Femur (tissue), 1 donor: ENCODE data around the gene NCOA5.

Source experiments
- DNase-seq: peaks from one replicate; pipeline ENCODE4 v3.0.0-alpha.2; 2017

NCOA5 gene

DNA sequence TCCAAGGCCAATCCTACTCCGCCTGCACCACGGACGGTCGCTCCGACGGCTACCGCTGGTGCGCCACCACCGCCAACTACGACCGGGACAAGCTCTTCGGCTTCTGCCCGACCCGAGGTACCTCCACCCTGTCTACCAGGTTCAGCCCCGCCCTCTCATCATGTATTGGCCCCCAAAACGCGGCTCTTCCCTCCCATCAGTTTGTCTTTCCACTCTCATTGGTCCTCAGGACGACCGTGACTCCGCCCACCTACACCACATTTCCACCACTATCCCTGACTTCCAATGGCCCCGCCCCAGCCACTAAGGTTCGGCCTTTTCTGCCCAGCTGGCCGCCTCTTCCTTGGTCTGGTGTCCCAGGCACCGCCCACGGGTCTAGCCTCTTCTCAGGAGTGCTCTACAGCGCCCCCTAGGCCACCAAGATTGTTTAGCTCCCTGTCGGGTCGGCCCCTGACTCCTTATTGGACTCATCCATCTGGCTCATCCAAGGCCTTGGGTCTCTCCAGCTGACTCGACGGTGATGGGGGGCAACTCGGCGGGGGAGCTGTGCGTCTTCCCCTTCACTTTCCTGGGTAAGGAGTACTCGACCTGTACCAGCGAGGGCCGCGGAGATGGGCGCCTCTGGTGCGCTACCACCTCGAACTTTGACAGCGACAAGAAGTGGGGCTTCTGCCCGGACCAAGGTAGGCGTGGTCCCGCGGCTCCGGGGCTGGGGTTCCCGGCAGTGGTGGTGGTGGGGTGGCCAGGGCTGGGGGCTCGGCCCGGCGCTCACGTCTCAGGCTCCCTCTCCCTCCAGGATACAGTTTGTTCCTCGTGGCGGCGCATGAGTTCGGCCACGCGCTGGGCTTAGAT is 77.9 kb downstream of the NCOA5 start:
- DNase-seq = peak; percentile 75
